Ecto neural progenitor cell (in vitro differentiated cells): ENCODE data around the gene STPG2.
A peak's percentile ranks its signal among the peaks of the same experiment; 100 is the strongest.
"Not testable (repeated sequence)": the region's sequence is repeated elsewhere in the genome, so short reads cannot be mapped to it uniquely, and the experiment has no call there.

Experiments used
- DNase-seq: peaks from one replicate; pipeline ENCODE4 v3.0.0-alpha.2; 2018; ENCODE audit warnings: low spot score

The STPG2 gene

DNA sequence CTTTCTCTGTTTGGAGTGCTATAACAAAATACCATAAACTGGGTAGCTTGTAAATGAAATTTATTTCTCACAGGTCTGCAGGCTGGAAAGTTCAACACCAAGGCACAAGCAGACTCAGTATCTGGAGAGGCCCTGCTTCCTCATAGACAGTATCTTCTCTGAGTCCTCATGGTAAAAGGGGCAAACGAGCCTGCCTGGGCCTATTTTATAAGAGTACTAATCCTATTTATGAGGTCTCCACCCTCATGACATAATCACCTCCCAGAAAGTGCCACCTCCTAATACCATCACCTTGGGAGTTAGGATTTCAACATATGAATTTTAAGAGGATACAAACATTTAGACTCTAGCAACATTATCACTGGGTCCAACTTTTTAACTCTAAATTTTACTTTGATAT is 200.3 kb downstream of the STPG2 start:
- no peak for DNase-seq

DNA sequence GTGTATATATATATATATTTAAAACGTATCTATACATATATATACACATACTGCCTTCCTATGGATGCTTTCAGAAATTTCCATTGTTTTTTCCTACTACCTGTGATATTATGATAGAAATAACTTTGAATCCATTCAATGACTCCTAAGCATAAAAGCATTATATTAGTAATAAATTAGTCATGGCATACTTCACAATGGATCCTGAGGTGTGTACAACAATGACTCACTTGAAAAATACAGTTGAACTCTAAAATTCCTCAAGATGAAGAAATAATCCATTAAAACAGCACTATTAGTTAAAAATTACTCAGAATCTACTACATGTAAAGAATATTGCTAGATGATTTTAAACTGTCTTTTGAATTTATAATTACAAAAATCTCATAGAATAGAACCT is 201.1 kb downstream of the STPG2 start:
- no peak for DNase-seq

DNA sequence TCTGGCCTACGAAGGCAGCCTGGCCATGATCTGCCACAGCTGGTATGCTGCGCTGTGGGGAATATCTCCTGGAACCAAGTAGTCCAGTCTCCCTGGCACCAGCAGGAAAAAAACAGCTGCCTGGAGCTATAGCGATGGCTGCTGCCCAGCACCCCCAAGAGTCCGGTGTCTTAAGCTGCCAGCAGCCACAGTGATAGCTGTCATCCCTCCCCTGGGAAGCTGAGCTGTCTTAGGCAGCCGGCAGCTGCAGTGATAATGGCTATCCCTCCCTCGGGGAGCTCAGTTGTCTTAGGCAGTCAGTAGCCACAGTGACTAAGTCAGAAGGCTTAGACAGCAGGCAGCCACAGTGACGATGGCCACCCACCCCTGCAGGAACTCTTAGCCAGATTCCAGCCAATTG is 205.1 kb downstream of the STPG2 start:
- DNase-seq, result no peak

DNA sequence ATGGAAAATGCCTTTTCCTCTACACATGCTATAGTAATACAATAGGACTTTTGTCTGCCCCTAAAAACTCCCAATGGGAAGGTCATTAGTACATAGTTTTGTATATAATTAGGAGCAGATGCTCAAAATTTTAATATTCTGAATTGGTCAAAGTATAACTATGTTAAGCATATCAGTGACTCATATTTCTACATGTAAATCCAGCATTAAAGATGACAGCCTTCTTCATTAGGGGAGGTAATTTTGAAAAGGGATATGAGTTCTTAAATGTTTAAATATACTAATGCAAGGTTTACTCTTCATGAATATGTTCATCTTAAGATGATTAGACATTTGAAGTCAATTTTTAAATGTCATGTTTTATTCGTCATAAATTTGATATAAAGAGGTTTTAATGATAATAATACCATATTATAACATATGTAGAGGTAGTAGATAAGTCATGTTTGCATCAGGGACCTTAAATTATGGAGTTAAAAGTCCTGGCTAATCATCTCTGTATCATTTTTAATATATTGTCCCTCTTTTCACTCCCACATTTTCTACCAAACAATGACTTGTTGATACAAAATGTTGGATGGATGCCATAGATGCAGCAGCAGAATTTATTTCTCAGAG is 218.8 kb downstream of the STPG2 start:
- no peak for DNase-seq

DNA sequence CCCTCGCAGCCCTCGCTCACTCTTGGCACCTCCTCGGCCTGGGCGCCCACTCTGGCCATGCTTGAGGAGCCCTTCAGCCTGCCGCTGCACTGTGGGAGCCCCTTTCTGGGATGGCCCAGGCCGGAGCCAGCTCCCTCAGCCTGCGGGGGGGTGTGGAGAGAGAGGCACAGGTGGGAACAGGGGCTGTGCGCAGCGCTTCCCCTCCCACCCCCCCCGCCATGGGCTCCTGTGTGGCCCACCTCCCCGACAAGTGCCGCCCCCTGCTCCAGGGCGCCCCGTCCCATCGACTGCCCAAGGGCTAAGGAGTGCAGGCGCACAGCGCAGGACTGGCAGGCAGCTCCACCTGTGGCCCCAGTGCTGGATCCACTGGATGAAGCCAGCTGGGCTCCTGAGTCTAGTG is 220.2 kb downstream of the STPG2 start:
- no peak for DNase-seq

DNA sequence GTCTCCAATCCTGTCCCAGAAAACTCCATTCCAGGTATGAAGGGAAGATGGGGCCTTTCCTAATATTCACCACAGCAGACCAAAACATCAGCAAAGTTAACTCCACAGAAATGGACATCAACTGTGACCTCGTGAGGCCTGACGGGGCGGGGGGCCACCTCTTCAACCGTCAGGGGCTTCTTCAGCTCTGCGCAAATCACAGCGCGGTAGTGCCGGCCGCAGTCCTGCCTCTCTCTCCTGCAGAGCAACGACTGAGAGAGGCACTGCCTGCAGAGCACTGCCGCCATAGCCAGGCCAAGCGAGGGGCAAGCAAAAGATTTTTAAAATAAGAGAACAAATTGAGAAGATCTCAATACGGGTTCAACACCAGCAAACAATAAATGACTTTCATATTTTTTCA is 226.2 kb downstream of the STPG2 start:
- DNase-seq, result no peak

DNA sequence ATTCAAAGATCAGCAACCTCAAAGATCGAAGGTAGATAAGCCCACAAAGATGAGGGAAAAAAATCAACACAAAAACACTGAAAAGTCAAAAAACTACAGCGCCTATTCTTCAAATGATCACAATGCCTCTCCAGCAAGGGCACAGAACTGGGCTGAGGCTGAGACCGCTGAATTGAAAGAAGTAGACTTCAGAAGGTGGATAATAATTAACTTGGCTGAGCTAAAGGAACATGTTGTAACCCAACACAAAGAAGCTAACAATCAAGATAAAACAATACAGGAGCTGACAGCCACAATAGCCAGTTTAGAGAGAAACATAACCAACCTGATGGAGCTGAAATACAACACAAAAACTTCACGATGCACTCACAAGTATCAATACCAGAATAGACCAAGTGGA is 231.1 kb downstream of the STPG2 start:
- no peak for DNase-seq

DNA sequence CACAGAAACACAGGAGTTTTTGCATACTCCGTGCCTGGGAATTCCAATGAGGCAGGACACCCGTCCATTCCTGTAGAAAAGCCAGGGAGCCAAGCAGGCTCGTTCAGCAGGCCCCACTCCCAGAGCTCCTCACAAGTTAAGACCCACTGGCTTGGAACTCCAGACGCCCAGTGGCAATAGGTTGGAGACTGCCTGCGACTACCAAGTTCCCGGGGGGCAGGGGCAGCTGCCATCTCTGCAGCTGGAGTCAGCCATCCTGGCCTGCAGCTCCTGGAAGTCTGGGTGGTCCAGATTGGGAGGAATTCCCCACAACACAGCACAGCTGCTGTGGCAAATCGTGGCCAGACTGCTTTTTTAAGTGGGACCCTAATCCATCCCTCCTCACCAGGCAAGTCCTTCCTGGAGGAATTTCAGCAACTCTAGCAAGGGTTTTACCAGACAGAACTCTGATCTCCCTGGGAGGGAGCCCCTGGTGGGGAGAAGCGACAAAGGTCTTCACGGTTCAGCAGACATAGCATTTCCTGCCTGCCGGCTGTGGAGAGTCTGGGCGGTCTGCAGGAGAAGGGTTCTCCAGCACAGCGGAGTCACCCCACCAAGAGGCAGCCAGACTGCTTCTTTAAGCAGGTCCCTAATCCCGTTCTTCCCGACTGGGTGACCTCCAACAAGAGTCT is 231.9 kb downstream of the STPG2 start:
- DNase-seq, result peak; percentile 55

DNA sequence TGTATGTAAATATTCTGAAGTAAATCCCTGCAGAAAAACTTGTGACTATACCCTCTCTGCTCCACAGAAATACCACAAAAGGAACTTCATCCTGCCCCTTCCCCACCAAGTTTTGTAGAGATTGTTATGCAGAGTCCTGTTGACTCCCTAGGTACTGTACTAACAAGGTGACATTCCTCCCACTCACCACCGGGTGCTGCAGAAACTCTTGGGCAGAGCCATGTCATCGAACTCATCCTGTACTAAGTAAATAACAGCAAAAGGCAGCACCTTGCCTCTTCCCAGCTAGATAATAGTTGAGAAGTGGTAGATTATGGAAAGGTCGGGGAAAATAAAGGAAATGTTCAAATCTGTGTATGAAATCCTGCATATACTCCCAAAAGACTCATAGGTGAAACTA is 233.3 kb downstream of the STPG2 start:
- DNase-seq, result no peak

DNA sequence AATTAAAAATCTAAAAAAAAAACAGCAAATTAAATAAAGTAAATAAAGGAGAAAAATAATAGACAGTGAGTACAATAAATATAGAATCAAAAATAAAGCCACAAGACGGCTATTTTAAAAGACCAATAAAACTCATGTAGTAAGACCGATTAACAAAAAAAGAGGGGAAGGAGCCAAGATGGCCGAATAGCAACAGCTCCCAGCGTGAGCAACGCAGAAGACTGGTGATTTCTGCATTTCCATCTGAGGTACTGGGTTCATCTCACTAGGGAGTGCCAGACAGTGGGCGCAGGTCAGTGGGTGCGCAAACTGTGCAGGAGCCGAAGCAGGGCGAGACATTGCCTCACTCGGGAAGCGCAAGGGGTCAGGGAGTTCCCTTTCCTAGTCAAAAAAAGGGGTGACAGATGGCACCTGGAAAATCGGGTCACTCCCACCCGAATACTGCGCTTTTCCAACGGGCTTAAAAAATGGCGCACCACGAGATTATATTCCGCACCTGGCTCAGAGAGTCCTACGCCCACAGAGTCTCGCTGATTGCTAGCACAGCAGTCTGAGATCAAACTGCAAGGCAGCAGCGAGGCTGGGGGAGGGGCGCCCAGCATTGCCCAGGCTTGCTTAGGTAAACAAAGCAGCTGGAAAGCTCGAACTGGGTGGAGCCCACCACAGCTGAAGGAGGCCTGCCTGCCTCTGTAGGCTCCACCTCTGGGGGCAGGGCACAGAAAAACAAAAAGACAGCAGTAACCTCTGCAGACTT is 239.7 kb downstream of the STPG2 start:
- not testable (repeated sequence) for DNase-seq

DNA sequence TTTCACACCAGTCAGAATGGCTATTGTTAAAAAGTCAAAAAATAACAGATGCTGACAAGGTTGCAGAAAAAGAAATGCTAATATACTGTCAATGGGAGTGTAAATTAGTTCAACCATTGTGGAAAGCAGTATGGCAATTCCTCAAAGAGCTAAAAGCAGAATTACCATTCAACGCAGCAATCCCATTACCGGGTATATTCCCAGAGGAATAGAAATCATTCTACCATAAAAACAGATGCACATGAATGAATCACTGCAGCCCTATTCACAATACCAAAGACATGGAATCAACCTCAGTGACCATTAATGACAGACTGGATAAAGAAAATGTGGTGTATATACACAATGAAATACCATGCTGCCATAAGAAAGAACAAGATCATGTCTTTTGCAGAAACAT is 243.0 kb downstream of the STPG2 start:
- no peak for DNase-seq

DNA sequence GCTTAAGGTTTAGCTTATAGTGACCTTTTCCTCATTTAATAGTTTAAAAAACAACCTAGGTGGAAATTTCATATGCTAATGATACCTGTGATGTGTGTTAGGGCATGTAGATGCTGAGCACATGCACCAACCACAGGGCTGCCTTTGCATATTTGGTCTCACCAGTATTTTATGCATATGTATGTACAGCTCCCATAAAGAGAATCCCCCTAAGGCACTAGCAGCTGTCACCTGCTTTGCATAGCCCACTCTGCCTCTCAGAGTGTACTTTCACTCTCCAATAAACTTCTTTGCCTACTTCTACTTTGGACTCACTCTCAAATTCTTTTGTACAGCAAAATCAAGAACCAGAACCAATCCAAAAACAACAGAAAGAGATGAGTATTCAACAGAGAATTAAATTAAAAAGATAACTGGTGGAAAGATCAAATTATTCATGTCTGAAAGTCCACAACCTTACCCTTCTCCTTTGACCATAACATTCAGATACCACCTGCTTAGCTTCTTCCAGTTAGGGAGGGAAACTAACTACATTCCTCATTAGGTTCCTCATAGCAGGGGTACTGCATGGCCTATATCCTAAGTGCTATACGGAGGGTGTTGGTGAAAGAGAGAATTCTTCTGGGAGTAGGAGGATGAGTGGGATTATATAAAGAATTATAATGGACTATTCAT is 250.5 kb downstream of the STPG2 start:
- DNase-seq, result no peak

DNA sequence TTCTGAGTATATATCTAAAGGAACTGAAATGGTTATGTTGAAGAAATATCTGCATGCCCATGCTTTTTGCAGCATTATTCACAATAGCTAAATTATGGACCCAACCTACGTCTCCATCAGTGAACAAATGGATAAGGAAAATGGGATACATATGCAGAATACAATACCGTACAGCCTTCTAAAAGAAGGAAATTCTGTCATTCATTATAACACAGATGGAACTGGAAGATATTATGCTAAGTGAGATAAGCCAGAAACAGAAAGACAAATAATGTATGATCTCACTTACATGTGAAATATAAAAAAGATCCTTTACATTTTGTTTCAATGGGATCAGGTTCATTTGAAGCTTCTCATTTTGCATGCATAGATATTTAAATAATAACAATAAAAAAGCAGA is 263.3 kb downstream of the STPG2 start:
- no peak for DNase-seq

DNA sequence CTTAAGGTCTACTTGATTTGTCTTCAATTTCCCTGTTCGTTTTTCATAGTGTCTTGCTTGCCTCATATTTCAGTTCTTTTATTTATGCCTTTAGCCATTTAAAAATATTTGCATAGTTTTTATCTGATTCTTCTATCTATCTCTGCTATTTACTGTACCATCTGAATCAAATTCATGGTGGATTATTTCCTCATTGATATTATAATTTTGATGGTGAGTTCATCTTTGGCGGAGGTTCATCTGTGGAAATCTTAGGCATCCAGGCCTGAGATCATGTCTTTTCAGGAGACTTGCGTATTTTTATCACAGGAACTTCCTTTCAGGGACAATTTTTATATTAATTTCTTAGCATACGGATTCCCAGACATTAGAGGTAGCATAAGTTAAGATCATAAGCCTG is 275.2 kb downstream of the STPG2 start:
- DNase-seq, result no peak

DNA sequence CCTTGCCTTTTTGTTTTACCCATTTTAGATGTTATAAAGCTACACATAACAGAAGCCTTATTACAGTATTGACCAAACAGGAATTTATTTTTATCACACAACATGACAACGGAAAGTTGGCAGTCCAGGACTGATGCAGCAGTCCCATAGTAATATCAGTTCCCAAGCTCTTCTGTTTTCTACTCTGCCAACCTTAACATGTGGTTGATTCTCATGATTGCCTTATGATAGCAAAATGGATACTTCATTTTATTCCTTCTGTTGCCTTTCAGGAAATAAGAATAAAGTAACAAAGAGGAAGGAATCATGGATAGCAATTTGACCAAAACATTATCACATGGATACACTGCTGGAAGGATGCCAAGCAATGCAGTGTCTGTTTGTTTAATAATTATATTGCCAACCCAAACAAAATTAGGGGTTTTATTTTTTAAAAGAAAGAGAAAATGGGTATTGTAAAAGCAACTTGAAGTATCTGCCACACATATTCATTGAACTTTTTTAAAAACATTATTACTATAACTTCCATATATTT is 275.7 kb downstream of the STPG2 start:
- DNase-seq, result no peak

DNA sequence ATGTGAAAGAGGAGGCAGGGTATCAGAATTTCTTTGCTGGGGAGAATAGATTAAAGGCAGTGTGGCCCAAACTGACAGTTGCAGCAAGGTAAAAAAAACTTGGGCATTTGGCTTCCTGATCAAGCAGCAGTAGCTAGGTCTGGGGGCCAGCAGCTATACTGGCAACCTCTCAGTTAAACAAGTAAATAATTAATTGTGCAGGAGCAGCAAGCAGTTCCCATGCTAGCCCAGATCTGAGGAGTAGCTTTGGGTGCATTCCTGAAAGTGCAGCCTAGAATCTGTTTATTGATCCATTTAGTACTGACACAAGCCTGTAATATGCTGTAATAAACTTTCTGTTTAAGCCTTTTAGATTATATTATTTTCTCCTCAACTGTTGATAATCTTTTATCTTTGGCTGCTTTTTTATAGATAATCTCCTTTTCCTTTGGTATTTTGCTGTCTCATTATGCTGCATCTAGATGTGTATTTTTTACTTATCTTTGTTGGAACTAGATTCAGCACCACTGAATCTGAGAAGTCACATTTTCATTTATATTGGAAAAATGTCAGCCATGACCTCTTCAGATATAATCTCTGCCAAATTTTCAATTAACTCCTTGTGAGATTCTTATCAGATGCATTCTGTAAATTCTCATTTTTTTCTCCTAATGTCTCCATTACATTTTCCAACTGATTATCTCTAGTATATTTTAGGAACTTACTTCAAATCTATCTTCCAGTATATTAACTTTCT is 276.3 kb downstream of the STPG2 start:
- no peak for DNase-seq

DNA sequence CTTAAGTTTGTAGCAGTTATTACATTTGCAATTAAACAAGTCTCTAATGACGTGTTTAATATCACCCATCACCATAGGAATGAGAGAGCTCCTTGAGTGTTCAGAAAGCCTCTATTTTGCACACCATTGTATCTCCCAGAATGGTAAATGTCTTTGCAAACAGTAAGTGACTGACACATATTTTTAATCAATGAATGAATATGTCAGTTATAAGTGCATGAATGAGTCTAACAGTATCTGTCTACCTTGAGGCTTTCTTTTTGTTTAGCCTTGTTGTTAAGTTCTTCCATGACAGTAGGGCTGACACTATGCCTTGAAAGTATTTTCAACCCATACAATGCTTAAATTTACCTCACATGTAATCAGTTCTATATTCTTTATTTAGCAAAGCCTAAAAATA is 292.2 kb downstream of the STPG2 start:
- DNase-seq, result no peak

DNA sequence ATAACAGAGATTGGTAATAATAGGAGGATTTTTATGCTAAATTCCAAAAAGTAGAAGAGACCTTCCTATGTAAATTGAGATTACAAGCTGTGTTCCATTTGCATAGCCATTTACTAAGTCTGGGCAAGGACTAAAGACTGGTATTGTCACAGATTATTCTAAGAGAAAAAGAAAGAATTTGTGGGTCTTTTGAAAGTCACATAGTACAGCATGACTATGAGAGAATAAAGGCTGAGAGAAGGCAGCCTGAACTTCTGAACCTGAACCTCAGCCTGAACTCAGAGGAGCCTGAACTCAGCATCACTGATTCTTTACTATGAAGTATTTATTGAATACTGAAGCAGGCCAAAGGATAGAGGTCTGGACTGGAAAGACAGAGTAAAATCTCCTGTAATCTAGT is 297.5 kb downstream of the STPG2 start:
- no peak for DNase-seq

DNA sequence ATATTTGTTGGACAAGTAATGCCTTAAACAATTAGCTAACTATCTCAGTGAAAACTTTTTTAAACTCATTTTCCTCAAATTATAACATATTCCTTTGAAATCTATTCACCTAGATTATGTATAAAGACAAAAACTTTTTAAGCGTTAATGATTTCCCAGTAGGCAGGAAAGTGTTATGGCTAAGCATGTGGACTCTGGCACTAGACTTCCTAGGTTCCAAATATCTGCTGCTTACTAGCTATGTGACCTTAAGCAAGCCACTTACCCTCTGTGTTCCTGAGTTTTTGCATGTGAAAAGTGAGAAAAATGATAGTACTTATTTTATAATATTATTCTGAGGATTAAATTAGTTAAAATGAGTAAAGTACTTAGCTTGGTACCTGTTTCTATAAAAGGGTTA is 301.8 kb downstream of the STPG2 start:
- DNase-seq, result no peak

DNA sequence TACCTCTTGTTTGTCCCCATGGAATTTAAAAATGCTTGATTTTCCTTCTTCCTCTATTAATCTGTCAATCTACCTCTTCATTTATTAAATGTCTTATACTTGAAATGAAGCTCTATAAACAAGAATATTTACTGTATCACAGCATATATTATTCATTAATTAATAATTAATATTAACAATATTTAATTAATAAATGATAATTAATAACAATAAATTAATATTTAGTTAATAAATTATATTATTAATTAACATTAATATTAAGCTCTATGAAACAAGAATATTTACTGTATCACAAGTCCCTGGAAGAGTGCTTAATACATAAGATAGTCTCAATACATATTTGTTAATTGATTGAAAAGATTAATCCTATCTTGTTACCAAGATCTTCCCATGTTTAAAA is 306.6 kb downstream of the STPG2 start:
- DNase-seq, result no peak

DNA sequence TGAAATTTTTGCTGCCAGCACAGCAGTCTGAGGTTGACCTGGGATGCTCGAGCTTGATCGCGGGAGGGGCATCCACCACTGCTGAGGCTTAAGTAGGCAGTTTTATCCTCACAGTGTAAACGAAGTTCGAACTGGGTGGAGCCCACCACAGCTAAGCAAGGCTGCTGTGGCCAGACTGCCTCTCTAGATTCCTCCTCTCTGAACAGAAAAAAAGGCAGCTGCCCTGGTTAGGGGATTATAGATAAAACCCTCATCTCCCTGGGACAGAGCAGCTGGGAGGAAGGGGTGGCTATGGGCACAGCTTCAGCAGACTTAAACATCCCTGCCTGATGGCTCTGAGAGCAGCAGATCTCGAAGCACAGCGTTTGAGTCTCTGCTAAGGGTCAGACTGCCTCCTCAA is 314.6 kb downstream of the STPG2 start:
- peak; percentile 44 for DNase-seq

DNA sequence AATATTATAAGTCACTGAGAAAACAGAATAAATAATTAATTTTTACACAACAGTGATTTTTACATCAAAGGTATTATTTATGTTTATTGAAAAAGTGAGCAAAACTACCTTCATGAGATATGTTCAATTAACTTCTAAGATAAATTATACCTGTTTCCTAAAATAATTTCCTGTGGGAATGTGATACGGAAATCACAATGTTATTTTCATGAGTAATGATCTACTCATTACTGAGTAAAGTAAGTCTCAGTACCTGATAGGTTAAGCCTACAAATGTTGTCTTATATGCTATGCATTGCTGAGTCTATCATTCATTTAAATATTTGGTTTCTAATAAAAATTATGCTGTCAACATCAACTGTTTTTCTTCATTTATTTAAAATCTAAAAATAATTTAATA is 324.0 kb downstream of the STPG2 start:
- no peak for DNase-seq
